Hematopoietic multipotent progenitor cell (in vitro differentiated cells): ENCODE results near the gene ACTN4. TPM values are rescaled to one million over a fixed set of nuclear protein-coding genes. Genes with fewer than 3 reads are reported as not detected.
A peak's percentile ranks its signal among the peaks of the same experiment; 100 is the strongest.
"Not testable (repeated sequence)": the region's sequence is repeated elsewhere in the genome, so short reads cannot be mapped to it uniquely, and the experiment has no call there.

Experiments used
- DNase-seq, 3 donors: peaks; one replicate each; pipeline ENCODE4 v3.0.0-alpha.2; 2011 to 2015; ENCODE audit warnings: low read depth in 2 of 3, low spot score in 2 of 3
- total RNA-seq: library from RNA; depleted of rRNA; stranded (reverse); fragments of >200 nt; gene quantifications from one replicate; pipeline ENCODE4 v1.2.3, GENCODE V29; 2012

Gene ACTN4
- total RNA-seq, 1 donor = 264 TPM

DNA sequence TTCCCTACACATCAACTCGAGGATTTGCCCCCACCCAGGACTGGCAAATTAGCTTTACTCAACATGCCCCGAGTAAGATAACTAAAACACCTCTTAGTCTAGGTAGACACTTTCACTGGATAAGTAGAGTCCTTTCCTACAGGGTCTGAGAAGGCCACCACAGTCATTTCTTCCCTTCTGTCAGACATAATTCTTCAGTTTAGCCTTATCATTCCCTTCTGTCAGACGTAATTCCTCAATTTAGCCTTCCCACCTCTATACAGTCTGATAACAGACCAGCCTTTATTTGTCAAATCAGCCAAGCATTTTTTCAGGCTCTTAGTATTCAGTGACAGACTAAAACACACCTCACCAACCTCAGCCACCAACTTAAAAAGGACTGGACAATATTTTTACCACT lies 106.3 kb downstream of the ACTN4 start:
- DNase-seq = not testable (repeated sequence)

DNA sequence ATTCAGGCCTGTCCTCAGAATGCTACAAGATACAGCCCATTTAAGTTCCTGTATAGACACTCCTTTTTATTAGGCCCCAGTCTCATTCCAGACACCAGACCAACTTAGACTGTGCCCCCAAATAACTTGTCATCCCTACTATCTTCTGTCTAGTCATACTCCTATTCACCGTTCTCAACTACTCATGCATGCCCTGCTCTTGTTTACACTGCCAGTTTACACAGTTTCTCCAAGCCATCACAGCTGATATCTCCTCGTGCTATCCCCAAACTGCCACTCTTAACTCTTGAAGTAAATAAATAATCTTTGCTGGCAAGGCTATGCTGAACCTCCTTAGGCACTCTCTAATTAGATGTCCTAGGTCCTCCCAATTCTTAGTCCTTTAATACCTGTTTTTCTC lies 106.7 kb downstream of the ACTN4 start:
- not testable (repeated sequence) for DNase-seq

DNA sequence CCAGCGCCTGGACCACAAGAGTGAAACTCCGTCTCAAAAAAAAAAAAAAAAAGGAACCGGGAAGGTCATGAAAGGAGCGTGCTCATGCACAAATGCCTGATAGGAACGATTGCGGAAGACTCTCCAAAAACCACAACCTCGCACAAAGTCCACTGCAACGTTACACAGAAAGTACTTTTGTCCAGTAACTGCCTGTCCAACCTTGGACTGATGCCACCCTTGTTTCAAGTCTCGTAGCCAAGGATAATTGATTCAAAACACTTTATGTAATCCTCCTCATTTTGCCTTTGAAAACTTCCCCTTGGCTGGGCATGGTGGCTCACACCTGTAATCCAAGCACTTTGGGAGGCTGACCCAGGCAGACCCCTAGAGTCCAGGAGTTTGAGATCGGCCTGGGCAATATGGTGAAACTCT lies 112.1 kb downstream of the ACTN4 start:
- DNase-seq = no peak

DNA sequence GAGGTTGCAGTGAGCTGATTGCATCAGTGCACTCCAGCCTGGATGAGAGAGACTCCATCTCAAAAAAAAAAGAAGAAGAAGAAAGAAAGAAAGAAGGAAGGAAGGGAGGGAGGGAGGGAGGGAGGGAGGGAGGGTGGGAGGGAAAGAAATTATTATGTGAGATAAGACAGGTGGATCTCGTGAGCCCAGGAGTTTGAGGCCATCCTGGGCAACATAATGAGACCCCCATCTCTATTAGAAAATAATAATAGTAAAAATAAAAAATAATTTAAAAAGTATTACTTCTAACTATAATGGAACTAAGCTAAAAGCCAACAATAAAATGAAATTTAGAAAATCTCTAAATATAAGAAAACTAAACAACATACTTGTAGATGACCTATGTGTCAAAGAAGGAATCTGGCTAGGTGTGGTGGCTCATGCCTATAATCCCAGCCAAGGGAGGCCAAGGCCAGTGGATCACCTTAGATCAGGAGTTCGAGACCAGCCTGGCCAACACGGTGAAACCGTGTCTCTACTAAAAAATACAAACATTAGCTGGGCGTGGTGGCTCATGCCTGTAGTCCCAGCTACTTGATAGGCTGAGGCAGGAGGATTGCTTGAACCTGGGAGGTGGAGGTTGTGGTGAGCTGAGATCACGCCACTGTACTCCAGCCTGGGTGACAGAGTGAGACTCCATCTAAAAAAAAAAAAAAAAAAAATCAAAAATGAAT lies 113.5 kb downstream of the ACTN4 start:
- DNase-seq = not testable (repeated sequence)

DNA sequence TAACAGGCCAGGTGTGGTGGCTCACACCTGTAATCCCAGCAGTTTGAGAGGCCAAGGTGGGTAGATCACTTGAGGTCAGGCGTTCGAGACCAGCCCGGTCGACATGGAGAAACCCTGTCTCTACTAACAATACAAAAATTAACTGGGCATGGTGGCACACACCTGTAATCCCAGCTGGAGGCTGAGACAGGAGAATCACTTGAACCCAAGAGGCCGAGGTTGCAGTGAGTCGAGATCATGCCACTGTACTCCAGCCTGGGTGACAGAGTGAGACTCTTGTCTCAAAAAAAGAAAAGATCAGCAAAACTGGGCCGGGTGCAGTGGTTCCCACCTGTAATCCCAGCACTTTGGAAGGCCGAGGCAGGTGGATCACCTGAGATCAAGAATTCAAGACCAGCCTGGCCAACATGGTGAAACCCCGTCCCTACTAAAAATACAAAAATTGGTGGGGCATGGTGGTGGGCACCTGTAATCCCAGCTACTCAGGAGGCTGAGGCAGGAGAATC lies 114.5 kb downstream of the ACTN4 start:
- not testable (repeated sequence) for DNase-seq

DNA sequence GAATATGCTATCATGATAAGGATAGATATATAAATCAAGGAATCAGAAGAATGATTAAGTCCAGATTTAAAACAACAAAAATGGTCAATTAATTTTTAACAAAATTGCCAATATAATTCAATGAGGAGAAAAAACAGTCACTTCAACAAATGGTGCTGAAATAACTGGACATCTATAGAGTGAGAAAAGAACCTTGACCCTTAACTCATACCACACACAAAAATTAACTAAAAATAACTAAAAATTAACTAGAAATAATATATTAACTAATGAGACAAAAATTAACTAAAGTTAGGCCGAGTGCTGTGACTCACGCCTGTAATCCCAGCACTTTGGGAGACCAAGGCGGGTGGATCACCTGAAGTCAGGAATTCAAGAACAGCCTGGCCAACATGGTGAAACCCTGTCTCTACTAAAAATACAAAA lies 116.4 kb downstream of the ACTN4 start:
- no peak for DNase-seq

DNA sequence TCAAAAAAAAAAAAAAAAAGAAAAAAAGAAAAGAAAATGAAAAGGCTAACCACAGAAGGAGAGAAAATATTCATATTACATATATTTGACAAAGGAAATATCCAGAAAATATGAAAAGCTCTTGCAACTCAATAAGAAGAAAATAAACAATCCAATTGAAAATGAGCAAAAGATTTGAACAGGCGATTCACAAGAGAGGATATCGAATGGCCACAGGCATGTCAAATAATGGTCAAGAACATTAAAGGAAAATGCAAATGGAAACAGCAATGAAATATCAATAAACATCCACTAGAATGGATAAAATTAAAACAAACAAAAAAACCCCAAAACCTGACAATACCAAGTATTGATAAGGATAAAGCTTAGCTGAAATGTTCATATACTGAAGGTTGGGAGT lies 117.8 kb downstream of the ACTN4 start:
- DNase-seq = no peak

DNA sequence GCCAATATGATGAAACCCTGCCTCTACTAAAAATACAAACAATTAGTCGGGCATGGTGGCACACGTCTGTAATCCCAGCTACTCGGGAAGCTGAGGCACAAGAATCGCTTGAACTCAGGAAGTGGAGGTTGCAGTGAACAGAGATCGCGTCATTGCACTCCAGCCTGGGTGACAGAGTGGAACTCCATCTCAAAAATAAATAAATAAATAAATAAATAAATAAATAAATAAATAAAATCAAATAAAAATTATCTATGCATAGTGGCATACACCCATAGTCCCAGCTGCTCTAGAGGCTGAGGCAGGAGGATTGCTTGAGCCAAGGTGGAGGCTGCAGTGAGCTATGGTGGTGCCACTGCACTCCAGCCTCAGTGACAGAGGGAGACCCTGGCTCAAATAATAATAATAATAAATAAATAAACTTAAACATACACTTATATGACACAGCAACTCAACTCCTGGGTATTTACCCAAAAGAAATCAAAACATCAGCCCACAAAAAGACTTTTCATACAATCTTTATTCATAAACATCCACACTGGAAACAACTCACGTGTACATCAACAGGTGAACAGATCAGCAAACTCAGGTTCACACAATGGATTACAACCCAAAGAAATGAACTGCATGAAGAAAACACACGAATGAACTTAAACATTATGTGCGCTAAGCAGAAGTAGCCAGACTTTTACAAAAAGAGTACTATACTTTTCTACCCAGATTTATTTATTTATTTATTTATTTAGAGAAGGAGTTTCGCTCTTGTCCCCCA lies 119.0 kb downstream of the ACTN4 start:
- no peak for DNase-seq

DNA sequence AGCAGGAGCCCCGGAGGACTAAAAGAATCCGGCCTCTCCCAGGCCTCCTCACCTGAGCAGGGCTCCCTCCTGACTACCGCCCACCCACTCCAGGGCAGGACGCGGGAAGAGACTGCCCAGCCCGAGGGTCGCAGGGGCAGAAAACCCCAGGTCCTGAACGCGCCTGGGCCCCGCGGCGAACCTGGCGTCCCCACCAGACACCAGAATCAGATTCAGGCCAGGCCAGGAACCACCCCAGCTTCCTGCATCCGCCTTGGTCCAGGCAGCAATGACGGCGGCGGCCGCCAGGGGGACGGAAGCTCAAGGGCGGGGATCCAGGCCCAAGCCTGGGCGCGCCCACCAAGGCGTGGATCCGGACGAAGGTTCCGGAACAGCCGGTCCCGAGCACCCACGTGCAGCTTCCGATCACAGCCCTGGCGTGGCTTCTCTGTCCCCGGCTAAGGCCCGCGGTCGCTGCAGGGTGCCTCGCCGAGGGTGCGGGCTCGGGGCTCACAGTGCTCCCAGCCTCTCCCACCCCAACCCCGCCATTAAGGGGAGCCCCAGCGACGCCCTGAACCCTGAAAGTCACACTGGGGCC lies 122.3 kb downstream of the ACTN4 start:
- peak; percentile 74 to 92 (median 91) for DNase-seq

DNA sequence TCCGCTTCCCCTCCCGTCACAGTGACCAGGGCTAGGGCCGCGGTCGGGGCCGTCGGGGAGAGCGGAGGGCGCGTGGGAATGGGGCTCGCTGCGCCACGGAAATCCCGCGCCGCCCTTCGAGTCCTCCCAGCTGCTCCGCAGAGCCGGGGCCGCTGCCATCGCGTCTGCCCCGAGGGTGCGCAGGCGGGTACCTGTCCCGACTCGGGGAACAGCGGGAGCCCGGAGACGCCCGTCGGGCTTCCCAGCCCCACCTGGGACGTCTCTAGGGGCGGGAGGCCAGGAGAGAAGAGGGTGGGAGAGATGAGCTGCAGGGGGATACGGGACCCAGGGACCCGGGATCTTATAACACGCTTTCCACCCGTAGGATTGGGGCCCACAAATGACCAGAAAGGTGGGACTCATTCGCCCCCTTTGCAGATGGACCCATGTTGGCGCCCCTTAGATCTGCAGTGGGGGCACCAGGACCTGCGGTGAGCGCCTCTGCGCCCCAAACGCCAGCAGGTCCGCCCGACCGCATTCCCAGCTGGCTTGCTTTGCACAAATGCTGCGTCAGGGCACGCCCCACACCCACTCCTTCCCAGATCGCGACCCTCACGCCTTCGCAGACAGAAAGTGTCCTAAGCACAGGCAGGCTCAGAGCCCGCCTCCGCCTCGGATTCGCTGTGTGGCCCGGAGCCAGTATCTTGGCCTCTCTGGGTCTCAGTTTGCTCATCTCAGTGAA lies 122.9 kb downstream of the ACTN4 start:
- DNase-seq = not testable (repeated sequence)

DNA sequence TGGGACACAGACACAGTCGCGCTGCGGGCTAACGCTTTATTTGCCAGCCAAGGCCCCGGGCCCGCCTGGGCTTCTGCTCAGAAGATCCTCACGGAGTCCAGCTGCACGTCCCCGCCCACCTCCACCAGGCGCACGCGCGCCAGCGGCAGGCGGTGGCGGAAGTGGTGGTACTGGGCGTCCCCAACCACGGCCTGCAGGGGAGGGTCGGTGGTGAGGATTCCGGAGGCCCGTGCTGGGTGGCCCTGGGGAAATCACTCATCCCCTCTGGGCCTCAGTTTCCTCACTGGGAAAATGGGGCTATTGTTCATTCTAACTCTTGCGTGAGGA lies 123.5 kb downstream of the ACTN4 start:
- DNase-seq = not testable (repeated sequence)

DNA sequence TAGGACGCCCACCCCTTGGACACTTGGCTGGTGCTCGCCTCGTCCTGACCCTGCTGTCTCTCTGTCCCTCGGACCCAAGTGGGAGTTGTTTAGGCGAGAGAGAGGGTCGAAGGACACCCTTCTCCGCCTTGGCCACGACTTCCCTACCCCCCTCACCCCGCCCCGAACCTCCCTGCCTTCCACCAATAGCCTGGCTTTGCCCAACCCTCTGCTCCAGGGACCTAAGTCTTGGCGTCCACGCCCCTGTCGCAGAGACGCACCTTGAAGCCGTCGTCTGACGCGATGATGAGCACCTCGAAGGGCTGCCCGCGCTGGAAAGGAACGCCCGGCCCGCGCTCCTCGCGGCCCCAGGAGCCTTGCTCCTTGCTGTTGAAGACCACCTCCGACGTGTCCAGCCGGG lies 124.1 kb downstream of the ACTN4 start:
- DNase-seq = not testable (repeated sequence)

DNA sequence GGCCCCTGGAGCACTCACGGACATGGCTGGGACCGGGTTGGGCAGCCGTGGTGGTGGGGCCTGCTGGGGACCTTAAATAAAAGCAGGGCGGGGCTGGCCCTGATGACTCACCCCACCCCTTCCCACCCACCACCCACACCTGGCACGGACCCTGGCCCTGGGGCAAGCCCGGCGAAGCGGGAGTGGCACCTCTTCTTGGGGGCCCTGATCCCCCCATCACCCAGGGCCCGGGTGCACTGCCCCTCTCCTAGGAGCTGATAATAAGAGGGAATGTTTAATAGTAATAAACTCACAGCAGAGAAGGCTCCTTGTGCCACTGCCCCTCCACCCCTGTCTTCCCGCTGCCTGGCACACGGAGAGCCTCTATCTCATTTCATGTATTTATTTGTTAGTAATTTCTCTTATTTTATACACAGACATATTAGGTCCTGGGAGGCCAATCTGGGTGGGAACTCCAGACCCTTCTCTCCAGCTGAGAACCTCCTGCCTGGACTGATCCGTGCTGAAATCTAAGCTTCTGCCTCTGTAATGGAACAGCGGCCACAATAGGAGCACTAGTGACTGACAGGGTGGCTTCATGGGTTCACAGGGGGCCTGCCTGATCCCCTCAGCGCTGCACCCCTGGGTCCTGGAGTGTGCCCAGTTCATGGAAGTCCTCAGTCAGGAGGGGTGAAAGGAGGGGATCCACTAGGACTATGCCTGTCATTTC lies 126.2 kb downstream of the ACTN4 start, which contains the start of gene LGALS7:
TSS of gene LGALS7 (minus strand) at position 49 of the 709 bp plus-strand sequence. CDS start at position 24, 25 bp downstream.
- DNase-seq = no peak

DNA sequence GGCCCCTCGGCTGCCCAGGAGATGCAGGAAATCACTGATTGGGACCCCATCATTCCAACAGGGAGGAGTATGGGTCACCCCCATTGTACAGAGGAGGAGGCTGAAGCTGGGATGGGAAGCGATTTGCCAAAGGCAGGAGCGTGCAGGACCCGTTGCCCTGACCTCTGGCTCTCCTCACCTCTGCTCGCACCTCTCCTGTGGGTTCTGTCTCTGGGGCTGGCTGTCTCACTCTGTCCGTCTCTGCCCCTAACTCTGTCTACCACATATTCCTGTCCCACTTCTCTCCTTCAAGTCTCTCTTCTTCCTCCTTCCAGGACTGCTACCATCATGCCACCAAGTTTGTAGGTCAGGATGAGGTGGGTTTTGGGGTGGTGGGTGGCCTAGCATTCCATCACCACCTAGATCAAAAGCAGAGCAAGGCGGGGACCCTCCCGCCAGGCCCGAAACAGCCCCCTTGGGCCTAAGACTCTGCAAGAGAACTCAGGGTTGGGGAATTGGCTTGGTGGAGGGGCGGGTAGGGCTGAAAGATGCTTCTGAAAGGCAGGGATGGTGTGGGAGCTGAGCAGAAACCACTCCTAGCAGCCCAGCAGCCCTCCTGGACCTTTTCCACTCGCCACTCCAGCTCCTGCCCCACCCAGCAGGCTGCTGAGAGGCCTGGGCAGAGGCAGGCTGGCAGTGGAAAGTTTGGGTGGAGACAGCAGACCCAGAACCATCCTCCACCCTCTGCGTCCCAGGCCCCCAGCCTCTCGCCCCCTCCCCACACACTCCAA lies 126.9 kb downstream of the ACTN4 start:
- DNase-seq = no peak

DNA sequence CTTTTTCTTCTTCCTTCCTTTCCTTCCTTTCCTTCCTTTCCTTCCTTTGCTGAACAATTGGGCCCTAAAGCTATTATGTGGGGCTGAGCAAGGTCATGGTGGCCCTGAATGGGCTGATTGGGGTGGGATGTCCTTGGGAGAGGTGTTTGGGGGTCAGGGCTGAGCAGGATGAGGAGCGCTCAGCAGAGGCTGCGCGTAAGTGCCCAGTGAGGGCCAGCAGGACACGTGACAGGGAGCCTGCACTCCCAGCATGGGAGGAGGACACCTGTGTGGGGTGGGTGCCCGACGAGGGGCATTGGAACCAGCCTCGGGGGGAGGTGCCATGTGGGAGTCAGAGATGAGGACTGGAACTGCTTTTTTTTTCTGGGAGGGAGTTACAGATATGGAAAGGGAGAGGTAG lies 131.3 kb downstream of the ACTN4 start:
- DNase-seq = no peak

DNA sequence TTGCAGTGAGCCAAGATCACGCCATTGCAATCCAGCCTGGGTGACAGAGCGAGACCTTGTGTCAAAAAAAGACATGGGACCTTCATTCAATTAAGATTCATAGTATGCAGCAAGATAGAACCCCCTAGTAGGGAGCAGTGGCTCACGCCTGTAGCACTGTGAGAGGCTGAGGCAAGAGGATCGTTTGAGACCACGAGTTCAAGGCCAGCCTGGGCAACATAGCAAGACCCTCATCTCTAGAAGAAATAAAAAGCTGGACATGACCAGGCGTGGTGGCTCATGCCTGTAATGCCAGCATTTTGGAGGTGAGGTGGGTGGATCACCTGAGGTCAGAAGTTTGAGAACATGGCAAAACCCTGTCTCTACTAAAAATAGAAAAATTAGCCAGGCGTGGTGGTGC lies 133.0 kb downstream of the ACTN4 start:
- DNase-seq = no peak

DNA sequence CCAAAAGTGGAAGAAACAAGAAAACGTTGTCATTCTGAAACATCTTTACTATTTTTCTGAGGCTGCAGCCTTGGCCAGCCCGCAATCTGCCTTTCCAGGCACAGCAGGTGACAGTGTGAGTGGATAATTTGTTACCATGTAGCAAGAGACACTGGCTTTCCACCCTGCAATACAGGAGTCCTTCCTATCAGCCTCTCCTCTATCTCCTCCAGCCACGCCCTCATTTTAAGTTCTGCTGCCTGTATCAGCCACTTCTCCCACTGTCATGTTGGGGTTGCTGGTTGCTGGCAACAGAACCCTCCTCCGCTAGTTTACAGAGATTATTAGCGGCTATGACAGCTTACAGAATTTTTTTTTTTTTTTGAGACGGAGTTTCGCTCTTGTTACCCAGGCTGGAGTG lies 133.6 kb downstream of the ACTN4 start:
- peak in 1 of 3 donors; percentile 18 for DNase-seq
